B cell (primary cell): ENCODE measurements around the gene MCUB. TPM values are rescaled to one million over a fixed set of nuclear protein-coding genes. Genes with fewer than 3 reads are reported as not detected.

Experiments
- ATAC-seq: fragments of 200-7000 bp; cut with Tn5 transposase; one replicate; pipeline ENCODE4 v1.10.0; 2021; ENCODE audit warnings: low read depth, mild to moderate bottlenecking, moderate number of reproducible peaks, moderate library complexity
- CTCF ChIA-PET: fragments of 350-600 bp; sonication (Branson Sonifier 250); formaldehyde crosslinking; loops from one replicate; lab custom pipeline; 2021; ENCODE audit warnings: antibody characterized with exemption, inconsistent platforms; lab: Charles Lee
- POLR2A ChIA-PET: fragments of 350-600 bp; sonication (Branson Sonifier 250); formaldehyde crosslinking; loops from one replicate; lab custom pipeline; 2021; ENCODE audit warnings: antibody characterized with exemption; lab: Charles Lee
- DNase-seq: peaks from one replicate; pipeline ENCODE4 v3.0.0; 2013
- H2AFZ ChIP-seq: 2 replicates; pipeline ENCODE4 v1.6.1; 2012; ENCODE audit warnings: mild to moderate bottlenecking, low read depth, low read length; ENCODE audit not compliant: insufficient read depth, poor library complexity, severe bottlenecking
- H3K27ac ChIP-seq, 2 donors: 1 replicate in 1 of 2; 2 replicates in 1 of 2; pipeline ENCODE4 v1.5.1; 2012 to 2013; ENCODE audit warnings: low read length in 2 of 2, mild to moderate bottlenecking in 2 of 2, moderate library complexity in 1 of 2
- H3K27me3 ChIP-seq, 4 experiments: fragments of 200-600 bp in 1 of 4; sonication (generic) in 1 of 4; replicated peaks in 1 of 4; 1 replicate in 2 of 4; 2 replicates in 2 of 4; pipeline versions ENCODE4 v1.6.1 to v1.7.0; 2013 to 2016; ENCODE audit warnings: low read length in 3 of 4, mild to moderate bottlenecking in 2 of 4, mixed read lengths in 1 of 4, moderate library complexity in 1 of 4; ENCODE audit not compliant: insufficient read depth in 4 of 4, control insufficient read depth in 3 of 4; ENCODE audit errors: control extremely low read depth in 1 of 4
- H3K36me3 ChIP-seq, 2 experiments: replicated peaks in 1 of 2; 1 replicate in 1 of 2; 2 replicates in 1 of 2; pipeline versions ENCODE4 v1.6.1 to v1.7.1; 2013; ENCODE audit warnings: low read length in 1 of 2; ENCODE audit not compliant: insufficient read depth in 2 of 2, control insufficient read depth in 1 of 2; ENCODE audit errors: control extremely low read depth in 1 of 2, extremely low read depth in 1 of 2
- H3K4me1 ChIP-seq, 2 donors: fragments of 200-600 bp in 1 of 2; sonication (generic) in 1 of 2; 1 replicate in 1 of 2; 2 replicates in 1 of 2; pipeline versions ENCODE4 v1.5.1 to v1.6.1; 2013 to 2017; ENCODE audit warnings: low read length in 2 of 2; ENCODE audit not compliant: control insufficient read depth in 2 of 2, insufficient read depth in 2 of 2
- H3K4me2 ChIP-seq: replicated peaks from 2 replicates; pipeline ENCODE3; 2012; ENCODE audit warnings: mild to moderate bottlenecking, low read depth, low read length; ENCODE audit not compliant: poor library complexity, severe bottlenecking
- H3K4me3 ChIP-seq, 5 experiments: fragments of 200-600 bp in 1 of 5; sonication (generic) in 1 of 5; 1 replicate in 3 of 5; 2 replicates in 2 of 5; pipeline versions ENCODE4 v1.5.1 to v1.7.0; 2011 to 2016; ENCODE audit warnings: low read length in 4 of 5, mild to moderate bottlenecking in 4 of 5, low read depth in 2 of 5, control low read depth in 1 of 5, moderate library complexity in 1 of 5; ENCODE audit not compliant: insufficient read depth in 1 of 5; ENCODE audit errors: control extremely low read depth in 1 of 5, extremely low read depth in 1 of 5
- H3K79me2 ChIP-seq: fragments of 200-600 bp; sonication (generic); one replicate; pipeline ENCODE4 v1.6.0; 2016; ENCODE audit warnings: low read length; ENCODE audit not compliant: control insufficient read depth, insufficient read depth
- H3K9ac ChIP-seq: fragments of 200-600 bp; sonication (generic); 2 replicates; pipeline ENCODE4 v1.6.1; 2017; ENCODE audit warnings: mild to moderate bottlenecking, low read length, moderate library complexity
- H3K9me3 ChIP-seq, 3 donors: one replicate each; pipeline versions ENCODE4 v1.6.1 to v1.7.1; 2013; ENCODE audit warnings: low read length in 2 of 3; ENCODE audit not compliant: control insufficient read depth in 2 of 3, insufficient read depth in 1 of 3; ENCODE audit errors: control extremely low read depth in 1 of 3
- H4K20me1 ChIP-seq: 2 replicates; pipeline ENCODE4 v1.6.0; 2012; ENCODE audit warnings: mild to moderate bottlenecking, low read length; ENCODE audit not compliant: insufficient read depth, control insufficient read depth, poor library complexity, severe bottlenecking
- H3K27ac Mint-ChIP-seq: one replicate; pipeline ENCODE4 v1.8.0; 2021; ENCODE audit warnings: mixed read lengths
- H3K27me3 Mint-ChIP-seq: one replicate; pipeline ENCODE4 v1.8.0; 2021; ENCODE audit warnings: mixed read lengths
- H3K4me1 Mint-ChIP-seq: one replicate; pipeline ENCODE4 v1.8.0; 2021; ENCODE audit warnings: mixed read lengths
- H3K4me3 Mint-ChIP-seq: one replicate; pipeline ENCODE4 v1.8.0; 2021; ENCODE audit warnings: mixed read lengths
- H3K9me3 Mint-ChIP-seq: one replicate; pipeline ENCODE4 v1.8.0; 2022; ENCODE audit warnings: mixed read lengths; ENCODE audit not compliant: insufficient read depth
- CTCF ChIP-seq: fragments of 200-600 bp; IDR thresholded peaks from one replicate; pipeline ENCODE4 v1.8.0; 2022; ENCODE audit warnings: antibody characterized with exemption, mild to moderate bottlenecking
- EZH2 ChIP-seq: IDR thresholded peaks from 2 replicates; pipeline ENCODE4 v1.6.1; 2012; ENCODE audit warnings: borderline replicate concordance, low read depth, mild to moderate bottlenecking, moderate library complexity, low read length; ENCODE audit not compliant: insufficient read depth, poor library complexity, severe bottlenecking
- WGBS: methylation state at CpG from one replicate; pipeline ENCODE4 v1.1.5; 2013; ENCODE audit warnings: missing lambda C conversion rate; ENCODE audit not compliant: insufficient coverage; 5-methylcytosine and 5-hydroxymethylcytosine counted together
- intact Hi-C: fragments of 100-400 bp; cut with micrococcal nuclease; formaldehyde crosslinking; loops from one replicate; pipeline ENCODE4 v1.10.0; 2022
- polyA plus RNA-seq: library from polyadenylated mRNA; depleted of rRNA; stranded (reverse); fragments of >200 nt; gene quantifications from 2 replicates; pipeline ENCODE4 v1.2.3, GENCODE V29; 2012
- total RNA-seq, 2 donors: library from RNA; stranded (reverse); fragments of 120-200 nt in 1 of 2; gene quantifications; 1 replicate in 1 of 2; 2 replicates in 1 of 2; pipeline versions ENCODE4 v1.2.3 to v1.2.4, GENCODE V29; 2013 to 2022

The MCUB gene
- total and polyA plus RNA-seq, 2 donors (not counting 1 experiment from before 2014, with no cell fraction given) = 59.3 to 114 TPM

GRCh38 chr4:109614015-109614414 is 54.0 kb downstream of the MCUB start:
- TF ChIP-seq EZH2 = no peak
- TF ChIP-seq CTCF = no peak
- Histone ChIP-seq H3K4me2 (peak overlapping the region; percentile 15), H4K20me1 (peaks cover 90% of the 10 kb centered on the region), H3K36me3 (peaks cover 1 to 10% of the 10 kb centered on the region in 2 experiments), H3K4me3 (no peak overlapping the region), H2AFZ (no peak overlapping the region), H3K27ac (no peak overlapping the region), H3K79me2 (peaks cover 92% of the 10 kb centered on the region), H3K27me3 (no peaks in the 10 kb centered on the region), H3K9ac (no peak overlapping the region), H3K9me3 (peaks cover 5 to 9% (median 9%) of the 10 kb centered on the region in 3 donors), H3K4me1 (peaks cover 8 to 17% of the 10 kb centered on the region in 2 donors)
- H3K27me3 Mint-ChIP-seq = no peaks in the 10 kb centered on the region
- no peak overlapping the region for H3K4me3 Mint-ChIP-seq
- CTCF ChIA-PET = interaction anchor here (1.5 kb wide), 1 partner anchor 128 kb away, joined by 3 read pairs; no protein-coding TSS in a partner anchor
- peaks cover 48% of the 10 kb centered on the region for H3K4me1 Mint-ChIP-seq
- peaks cover 8% of the 10 kb centered on the region for H3K9me3 Mint-ChIP-seq
- intact Hi-C loops = loop anchor here (10.0 kb wide), 1 partner anchor 49 kb away; the partner anchor contains the start of gene MCUB
- POLR2A ChIA-PET = no interaction called here
- no peak overlapping the region for H3K27ac Mint-ChIP-seq
- no CpG with 5 or more reads among the region's 1 CpG for WGBS
- ATAC-seq (no peak), DNase-seq (no peak)

GRCh38 chr4:109614466-109614865 is 54.4 kb downstream of the MCUB start:
- H3K4me2 ChIP-seq = peak overlapping the region; percentile 15
- peaks cover 44% of the 10 kb centered on the region for H3K4me1 Mint-ChIP-seq
- 10% methylated on average over 3 of the region's 5 CpGs for WGBS

More at GRCh38 chr4:109614466-109614865, 54.4 kb downstream of the MCUB start:
- Histone ChIP-seq H3K79me2 (peaks cover 89% of the 10 kb centered on the region), H4K20me1 (peaks cover 88% of the 10 kb centered on the region), H3K27me3 (no peaks in the 10 kb centered on the region), H3K4me1 (peaks cover 8 to 17% of the 10 kb centered on the region in 2 donors), H3K4me3 (no peak overlapping the region), H3K27ac (no peak overlapping the region), H3K9me3 (peaks cover 5 to 9% (median 8%) of the 10 kb centered on the region in 3 donors), H2AFZ (no peak overlapping the region), H3K9ac (no peak overlapping the region), H3K36me3 (peaks cover 1 to 10% of the 10 kb centered on the region in 2 experiments)
- H3K4me3 Mint-ChIP-seq = no peak overlapping the region
- ChIA-PET CTCF (interaction anchor here (1.5 kb wide), 1 partner anchor 128 kb away, joined by 3 read pairs; no protein-coding TSS in a partner anchor), POLR2A (no interaction called here)
- no peak for TF ChIP-seq CTCF
- no peak for TF ChIP-seq EZH2
- ATAC-seq (no peak), DNase-seq (no peak)
- H3K27ac Mint-ChIP-seq = no peak overlapping the region
- H3K9me3 Mint-ChIP-seq = peaks cover 8% of the 10 kb centered on the region
- intact Hi-C loops = loop anchor here (10.0 kb wide), 1 partner anchor 50 kb away; the partner anchor contains the start of gene MCUB
- H3K27me3 Mint-ChIP-seq = no peaks in the 10 kb centered on the region
